GM23338 (cell line): ENCODE results near the gene AGFG1. TPM values are rescaled to one million over a fixed set of nuclear protein-coding genes. Genes with fewer than 3 reads are reported as not detected.
"Not testable (repeated sequence)": the region's sequence is repeated elsewhere in the genome, so short reads cannot be mapped to it uniquely, and the experiment has no call there.

Source experiments
- ATAC-seq: fragments of 200-7000 bp; cut with Tn5 transposase; 3 replicates; pipeline ENCODE4 v1.9.1; 2020
- DNase-seq: peaks from one replicate; pipeline ENCODE4 v3.0.0-alpha.2; 2015; ENCODE audit warnings: low spot score
- H2AFZ ChIP-seq: fragments of 200-600 bp; sonication (generic); 2 replicates; pipeline ENCODE4 v1.8.0; 2016; ENCODE audit warnings: antibody characterized with exemption, mild to moderate bottlenecking, moderate library complexity
- H3F3A ChIP-seq: fragments of 200-600 bp; sonication (generic); replicated peaks from 2 replicates; pipeline ENCODE4 v1.8.0; 2017; ENCODE audit warnings: antibody characterized with exemption, mixed run types, low read depth
- H3K27ac ChIP-seq: fragments of 200-600 bp; sonication (generic); 2 replicates; pipeline ENCODE4 v1.6.1; 2016; ENCODE audit warnings: low read depth
- H3K27me3 ChIP-seq: fragments of 200-600 bp; sonication (generic); 2 replicates; pipeline ENCODE4 v1.8.0; 2016; ENCODE audit warnings: mild to moderate bottlenecking, mixed run types, moderate library complexity; ENCODE audit not compliant: insufficient read depth
- H3K36me3 ChIP-seq: fragments of 200-600 bp; sonication (generic); 2 replicates; pipeline ENCODE4 v1.8.0; 2016; ENCODE audit warnings: mild to moderate bottlenecking; ENCODE audit not compliant: insufficient read depth
- H3K4me1 ChIP-seq: fragments of 200-600 bp; sonication (generic); 2 replicates; pipeline ENCODE4 v1.8.0; 2016; ENCODE audit warnings: mild to moderate bottlenecking, moderate library complexity; ENCODE audit not compliant: insufficient read depth
- H3K4me2 ChIP-seq: fragments of 200-600 bp; sonication (generic); 2 replicates; pipeline ENCODE4 v1.7.1; 2017; ENCODE audit warnings: mixed run types
- H3K4me3 ChIP-seq: fragments of 200-600 bp; sonication (generic); 2 replicates; pipeline ENCODE4 v1.6.1; 2016; ENCODE audit warnings: mixed run types
- H3K79me2 ChIP-seq: fragments of 200-600 bp; sonication (generic); replicated peaks from 2 replicates; pipeline ENCODE4 v1.8.0; 2017; ENCODE audit warnings: mild to moderate bottlenecking; ENCODE audit not compliant: insufficient read depth
- H3K9me2 ChIP-seq: fragments of 200-600 bp; sonication (generic); 2 replicates; pipeline ENCODE4 v1.8.0; 2017; ENCODE audit not compliant: insufficient read depth
- H4K20me1 ChIP-seq: fragments of 200-600 bp; sonication (generic); replicated peaks from 2 replicates; pipeline ENCODE4 v1.8.0; 2017; ENCODE audit warnings: mild to moderate bottlenecking; ENCODE audit not compliant: insufficient read depth
- H3K27ac Mint-ChIP-seq: 2 replicates; pipeline ENCODE4 v1.8.0; 2020; ENCODE audit warnings: inconsistent platforms, mild to moderate bottlenecking, moderate library complexity, mixed read lengths
- H3K27me3 Mint-ChIP-seq: 3 replicates; pipeline ENCODE4 v1.8.0; 2022; ENCODE audit warnings: low read depth, mild to moderate bottlenecking, moderate library complexity, mixed read lengths, inconsistent platforms; ENCODE audit not compliant: insufficient read depth, poor library complexity
- H3K36me3 Mint-ChIP-seq: 3 replicates; pipeline ENCODE4 v1.8.0; 2021; ENCODE audit warnings: low read depth, mild to moderate bottlenecking, inconsistent platforms, moderate library complexity, mixed read lengths
- H3K4me1 Mint-ChIP-seq: 3 replicates; pipeline ENCODE4 v1.8.0; 2020; ENCODE audit warnings: mild to moderate bottlenecking, inconsistent platforms, mixed read lengths
- H3K4me3 Mint-ChIP-seq: 3 replicates; pipeline ENCODE4 v1.8.0; 2021; ENCODE audit warnings: moderate library complexity, mild to moderate bottlenecking, inconsistent platforms, mixed read lengths
- H3K9me3 Mint-ChIP-seq: 3 replicates; pipeline ENCODE4 v1.8.0; 2020; ENCODE audit warnings: moderate library complexity, mild to moderate bottlenecking, inconsistent platforms, mixed read lengths
- CREB1 ChIP-seq: fragments of 250-450 bp; sonication (Bioruptor Pico); IDR thresholded peaks from 2 replicates; pipeline ENCODE4 v1.5.0; 2020; ENCODE audit warnings: low read depth, mild to moderate bottlenecking, moderate library complexity
- ETS1 ChIP-seq: IDR thresholded peaks from 2 replicates; pipeline ENCODE4 v1.6.1; 2016; ENCODE audit warnings: antibody characterized with exemption
- EZH2phosphoT487 ChIP-seq: fragments of 200-600 bp; sonication (generic); IDR thresholded peaks from one replicate; pipeline ENCODE4 v1.8.1; 2018; ENCODE audit warnings: antibody characterized with exemption; ENCODE audit not compliant: unreplicated experiment
- POLR2AphosphoS5 ChIP-seq: IDR thresholded peaks from 2 replicates; pipeline ENCODE4 v1.6.1; 2016; ENCODE audit warnings: antibody characterized with exemption, low read depth
- ZNF462 ChIP-seq: fragments of 250-450 bp; sonication (Bioruptor Pico); IDR thresholded peaks from 2 replicates; pipeline ENCODE4 v1.5.0; 2020; ENCODE audit warnings: mild to moderate bottlenecking, moderate library complexity
- polyA plus RNA-seq: library from polyadenylated mRNA; unstranded; fragments of >200 nt; fragmentation: Nextera tagmentation; extraction: Ambion mirVana; gene quantifications from 2 replicates; pipeline ENCODE4 v1.2.1, GENCODE V29; 2016
- total RNA-seq: library from RNA; depleted of rRNA; stranded (reverse); fragments of >200 nt; shearing (Covaris generic); gene quantifications from 2 replicates; pipeline ENCODE4 v1.2.3, GENCODE V29; 2014

The AGFG1 gene
- total and polyA plus RNA-seq, 2 experiments from 2014 or later = 14.5 to 113 TPM

DNA sequence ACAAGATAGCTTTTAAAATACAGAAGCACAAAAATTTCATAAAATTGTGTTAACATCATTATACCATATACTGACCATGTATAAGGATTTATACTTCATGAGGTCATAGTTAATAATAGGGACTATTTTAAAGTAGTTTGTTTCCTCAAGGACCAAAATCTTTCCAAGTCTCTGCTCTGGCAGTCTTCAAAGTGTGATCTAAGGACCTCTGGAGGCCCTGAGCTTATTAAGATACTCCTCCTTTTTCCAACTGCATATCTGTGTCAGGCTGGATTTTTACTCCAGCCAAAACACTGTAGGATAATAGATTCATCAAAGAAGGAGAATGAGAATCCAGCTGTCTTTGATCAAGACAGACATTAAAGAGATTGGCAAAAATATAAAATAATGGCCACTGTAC is 125.1 kb downstream of the AGFG1 start:
- Mint-ChIP-seq H3K27me3 (peaks cover 4% of the 10 kb centered on the region), H3K27ac (no peak overlapping the region)

GRCh38 chr2:227597998-227598397 is 126.0 kb downstream of the AGFG1 start:
- no peak overlapping the region for H3K27ac ChIP-seq
- H3K79me2 ChIP-seq = no peaks in the 10 kb centered on the region
- DNase-seq (peak; percentile 46), ATAC-seq (peak; percentile 43; the same call in 2 of the 3 replicates)
- no peak overlapping the region for H3K4me2 ChIP-seq
- no peaks in the 10 kb centered on the region for H3K36me3 ChIP-seq
- H2AFZ ChIP-seq = peak overlapping the region; percentile 53
- peaks cover 6% of the 10 kb centered on the region; the same call in 1 of the 2 replicates for H3K9me2 ChIP-seq
- Mint-ChIP-seq H3K27ac (no peak overlapping the region; the same call in 1 of the 2 replicates), H3K9me3 (no peaks in the 10 kb centered on the region; the same call in 2 of the 3 replicates), H3K4me1 (peaks cover 14% of the 10 kb centered on the region; the same call in 2 of the 3 replicates), H3K36me3 (no peaks in the 10 kb centered on the region), H3K27me3 (peaks cover 4% of the 10 kb centered on the region), H3K4me3 (no peak overlapping the region)
- no peaks in the 10 kb centered on the region for H3K27me3 ChIP-seq
- TF ChIP-seq ETS1 = no peak
- TF ChIP-seq ZNF462 (CRISPR knock-in tag) = peak; percentile 48; the same call in 1 of the 2 replicates
- no peak overlapping the region for H3K4me3 ChIP-seq
- H3K4me1 ChIP-seq = peaks cover 10% of the 10 kb centered on the region; the same call in 1 of the 2 replicates
- H4K20me1 ChIP-seq = no peaks in the 10 kb centered on the region
- H3F3A ChIP-seq = no peaks in the 10 kb centered on the region

More for the DNA sequence above, 125.1 kb downstream of the AGFG1 start:
- no peaks in the 10 kb centered on the region for H3K36me3 Mint-ChIP-seq
- Histone ChIP-seq H4K20me1 (no peaks in the 10 kb centered on the region), H3K27ac (no peak overlapping the region), H3K4me2 (no peak overlapping the region), H3K4me3 (no peak overlapping the region), H3K9me2 (peaks cover 6% of the 10 kb centered on the region; the same call in 1 of the 2 replicates), H3F3A (no peaks in the 10 kb centered on the region), H3K36me3 (no peaks in the 10 kb centered on the region), H2AFZ (no peak overlapping the region), H3K4me1 (peaks cover 10% of the 10 kb centered on the region; the same call in 1 of the 2 replicates), H3K79me2 (no peaks in the 10 kb centered on the region), H3K27me3 (no peaks in the 10 kb centered on the region)
- no peak for TF ChIP-seq POLR2AphosphoS5
- no peak for TF ChIP-seq CREB1
- no peak for TF ChIP-seq EZH2phosphoT487
- H3K4me1 Mint-ChIP-seq = peaks cover 14% of the 10 kb centered on the region; the same call in 2 of the 3 replicates
- DNase-seq (no peak), ATAC-seq (no peak)
- no peak overlapping the region for H3K4me3 Mint-ChIP-seq
- no peaks in the 10 kb centered on the region; the same call in 2 of the 3 replicates for H3K9me3 Mint-ChIP-seq

- H3K27me3 ChIP-seq, H3K27ac Mint-ChIP-seq, DNase-seq, H3K27ac ChIP-seq, H3K27me3 Mint-ChIP-seq, H3K36me3 ChIP-seq, H3K9me2 ChIP-seq, H4K20me1 ChIP-seq, H3K4me3 Mint-ChIP-seq, H3K9me3 Mint-ChIP-seq, H3K79me2 ChIP-seq, ATAC-seq, H3K4me2 ChIP-seq, H3K36me3 Mint-ChIP-seq, H3K4me3 ChIP-seq, H3F3A ChIP-seq: not testable (repeated sequence)
- Histone ChIP-seq H2AFZ (peak within 1 kb of the TSS; percentile 53), H3K4me1 (peaks cover 10% of the 10 kb centered on the region; the same call in 1 of the 2 replicates)
- peaks cover 14% of the 10 kb centered on the region; the same call in 2 of the 3 replicates for H3K4me1 Mint-ChIP-seq
These were observed 127.0 kb downstream of the AGFG1 start, which contains the start of gene SCYGR2 for GRCh38 chr2:227598835-227599503. Gene SCYGR2 (plus strand): TSS chr2:227598893. CDS start chr2:227598893, 0 bp downstream.
